Lower leg skin (tissue), 3 donors: ENCODE data around the gene PCGF3.

ENCODE experiments used
- CTCF ChIP-seq, 3 donors: fragments of 450-650 bp; IDR thresholded peaks; one replicate each; pipeline ENCODE4 v1.5.1; 2016; ENCODE audit warnings: antibody characterized with exemption in 3 of 3, mild to moderate bottlenecking in 3 of 3, moderate library complexity in 2 of 3
- POLR2A ChIP-seq, 2 donors: fragments of 450-650 bp; IDR thresholded peaks; one replicate each; pipeline ENCODE4 v1.6.1; 2016 to 2017; ENCODE audit warnings: antibody characterized with exemption in 2 of 2, mild to moderate bottlenecking in 1 of 2, moderate library complexity in 1 of 2

GRCh38 chr4:718460-718859 lies 12.8 kb downstream of the PCGF3 start:
- TF ChIP-seq CTCF (IDR thresholded peaks at IDR 0.05) (no peak), POLR2A (IDR thresholded peaks at IDR 0.05) (no peak)
